ENCODE measurements around the gene GDPD2. TPM values are rescaled to one million over a fixed set of nuclear protein-coding genes. Genes with fewer than 3 reads are reported as not detected.
A peak's percentile ranks its signal among the peaks of the same experiment; 100 is the strongest.

GDPD2 gene
- total RNA-seq, 1 donor from 2014 or later, result 0.32 TPM

- DNase-seq (ENCODE audit: low spot score), result no peak
Observed at GRCh38 chrX:70476166-70476933, 53.2 kb downstream of the GDPD2 start.

GRCh38 chrX:70476934-70477733 lies 54.0 kb downstream of the GDPD2 start:
- peak; percentile 74 for DNase-seq (ENCODE audit: low spot score)

DNA sequence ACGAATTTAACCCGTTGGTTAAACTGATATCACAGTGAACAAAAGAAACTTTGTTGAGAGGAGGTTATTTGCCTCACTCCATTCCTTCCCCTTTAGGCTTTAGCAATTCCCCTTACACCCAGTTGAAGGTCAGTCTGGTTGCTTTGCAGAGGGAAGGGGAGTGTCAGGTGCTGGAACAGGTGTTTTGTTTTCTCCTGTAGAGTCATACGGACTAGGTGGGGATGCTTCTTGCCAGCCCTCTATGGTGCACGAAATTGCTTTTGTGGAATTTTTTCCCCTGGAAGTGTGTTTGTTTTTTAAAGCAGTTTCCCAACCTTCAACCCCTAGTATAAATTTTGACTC lies 54.6 kb downstream of the GDPD2 start:
- no peak for DNase-seq (ENCODE audit: low spot score)

- no peak for DNase-seq (ENCODE audit: low spot score)
Observed at GRCh38 chrX:70478526-70479245, 55.6 kb downstream of the GDPD2 start.

- no peak for DNase-seq (ENCODE audit: low spot score)
Observed at GRCh38 chrX:70479247-70479921, 56.3 kb downstream of the GDPD2 start.

- peak; percentile 74 for DNase-seq (ENCODE audit: low spot score)
Observed at GRCh38 chrX:70479922-70480659, 57.0 kb downstream of the GDPD2 start.

GRCh38 chrX:70480660-70481018 lies 57.5 kb downstream of the GDPD2 start:
- DNase-seq (ENCODE audit: low spot score), result no peak

- DNase-seq (ENCODE audit: low spot score), result peak; percentile 21
Observed at GRCh38 chrX:70481471-70482270, 58.6 kb downstream of the GDPD2 start.

GRCh38 chrX:70482300-70482699 lies 59.2 kb downstream of the GDPD2 start:
- DNase-seq (ENCODE audit: low spot score), result no peak

Other genes with a start within 250 kb of the GDPD2 start
- gene DGAT2L6, start 245.8 kb upstream of the GDPD2 start, total RNA-seq, result not detected
- gene AWAT1, start 188.7 kb upstream of the GDPD2 start, total RNA-seq, result not detected
- not detected for gene P2RY4, start 163.1 kb upstream of the GDPD2 start, total RNA-seq
- not detected for gene ARR3, start 155.0 kb upstream of the GDPD2 start, total RNA-seq
- gene RAB41, start 141.1 kb upstream of the GDPD2 start, total RNA-seq, result not detected
- gene PDZD11, start 133.4 kb upstream of the GDPD2 start, total RNA-seq, result 38.9 TPM
- 0.92 TPM for gene KIF4A, start 133.2 kb upstream of the GDPD2 start, total RNA-seq
- 59.9 TPM for gene DLG3, start 21.5 kb downstream of the GDPD2 start, total RNA-seq